Measurements from ENCODE around the gene ACLY. TPM values are rescaled to one million over a fixed set of nuclear protein-coding genes. Genes with fewer than 3 reads are reported as not detected.
A peak's percentile ranks its signal among the peaks of the same experiment; 100 is the strongest.

The ACLY gene
- total and polyA plus RNA-seq, 2 of the 13 experiments (the other 11 are each of a cell fraction or from before 2014, with no cell fraction given): 111 to 218 TPM

DNA sequence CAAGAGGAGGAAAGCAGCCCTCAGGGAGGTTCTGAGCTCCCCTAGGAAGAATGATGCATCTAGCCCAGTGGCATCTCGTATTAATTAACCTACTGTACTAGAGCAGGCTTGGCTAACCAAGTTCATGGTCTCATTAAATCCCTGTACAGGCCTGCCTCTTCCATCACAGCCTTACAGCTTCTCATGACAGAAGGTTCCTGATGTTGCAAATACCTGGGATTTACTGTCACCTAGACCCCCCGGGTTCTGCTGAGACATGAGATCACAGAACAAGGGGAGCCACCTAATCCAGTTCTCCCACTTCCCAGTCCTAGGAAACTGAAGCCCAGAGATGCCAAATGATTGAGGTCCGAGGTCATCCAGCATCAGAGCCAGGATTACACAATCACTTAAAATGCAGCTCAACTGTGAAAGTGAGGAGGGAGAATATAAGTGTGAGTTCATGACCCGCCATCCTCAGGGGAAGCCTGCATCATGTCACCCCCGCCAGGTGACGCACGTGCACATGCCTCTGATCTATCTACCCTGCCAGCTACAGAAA is 23.9 kb downstream of the ACLY start:
- Histone ChIP-seq H4K20me1 (ENCODE audit: insufficient read depth, low read length) (no peaks in the 10 kb centered on the region), H3K36me3 (replicated peaks in 1 of 2; ENCODE audit: control insufficient read depth in 1 of 2, insufficient read depth in 2 of 2, low read length in 2 of 2) (peaks cover 47 to 81% of the 10 kb centered on the region in 2 experiments), H3K4me1 (ENCODE audit: insufficient read depth, low read length) (peaks cover 25% of the 10 kb centered on the region), H3K9me3 (ENCODE audit: low read length) (no peaks in the 10 kb centered on the region), H2AFZ (ENCODE audit: low read length) (no peak overlapping the region), H3K4me3 (replicated peaks in 1 of 3; ENCODE audit: insufficient read depth in 1 of 3, low read depth in 2 of 3, low read length in 3 of 3) (no peak overlapping the region), H3K9ac (ENCODE audit: insufficient read depth, low read depth, low read length) (no peak overlapping the region), H3K27ac (ENCODE audit: extremely low read length, insufficient read depth, low read length) (no peak overlapping the region), H3K27me3 (ENCODE audit: control insufficient read depth in 1 of 2, insufficient read depth in 2 of 2, low read length in 2 of 2) (no peaks in the 10 kb centered on the region), H3K4me2 (ENCODE audit: low read depth, low read length) (no peak overlapping the region), H3K79me2 (ENCODE audit: insufficient read depth, low read length) (no peaks in the 10 kb centered on the region)
- CTCF ChIA-PET (ENCODE audit: low intra/inter-chr PET ratio, low total read pairs): interaction anchor here (0.6 kb wide), 1 partner anchor 1361 kb away, joined by 3 read pairs; no protein-coding TSS in a partner anchor
- no TSS peak for BruUV-seq (replicated peaks)
- FAIRE-seq (peak; percentile 42), ATAC-seq (no peak), DNase-seq (ENCODE audit: low spot score) (no peak)
- POLR2A ChIA-PET: interaction anchor here (0.6 to 2.8 kb wide), 7 partner anchors 13 to 863 kb away, joined by 3 to 16 read pairs (median 4); partner anchors contain the start of genes ACLY, CNP, KLHL11 and ODAD4
- in situ Hi-C loops (cut with HindIII; ENCODE audit: extremely low pct_ligation_motif_present, low pct_unique_long_range_greater_than_20kb) (no loop called here), intact Hi-C loops (cut with micrococcal nuclease; ENCODE audit: unreplicated experiment) (no loop called here)
- WGBS (ENCODE audit: low lambda C conversion rate): 77% methylated on average over 7 of the region's 7 CpGs
- TF ChIP-seq, protein P1, sequence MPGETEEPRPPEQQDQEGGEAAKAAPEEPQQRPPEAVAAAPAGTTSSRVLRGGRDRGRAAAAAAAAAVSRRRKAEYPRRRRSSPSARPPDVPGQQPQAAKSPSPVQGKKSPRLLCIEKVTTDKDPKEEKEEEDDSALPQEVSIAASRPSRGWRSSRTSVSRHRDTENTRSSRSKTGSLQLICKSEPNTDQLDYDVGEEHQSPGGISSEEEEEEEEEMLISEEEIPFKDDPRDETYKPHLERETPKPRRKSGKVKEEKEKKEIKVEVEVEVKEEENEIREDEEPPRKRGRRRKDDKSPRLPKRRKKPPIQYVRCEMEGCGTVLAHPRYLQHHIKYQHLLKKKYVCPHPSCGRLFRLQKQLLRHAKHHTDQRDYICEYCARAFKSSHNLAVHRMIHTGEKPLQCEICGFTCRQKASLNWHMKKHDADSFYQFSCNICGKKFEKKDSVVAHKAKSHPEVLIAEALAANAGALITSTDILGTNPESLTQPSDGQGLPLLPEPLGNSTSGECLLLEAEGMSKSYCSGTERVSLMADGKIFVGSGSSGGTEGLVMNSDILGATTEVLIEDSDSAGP (CRISPR knock-in tag; IDR thresholded peaks at IDR 0.05; ENCODE audit: borderline replicate concordance): no peak
- TF ChIP-seq, protein P2, sequence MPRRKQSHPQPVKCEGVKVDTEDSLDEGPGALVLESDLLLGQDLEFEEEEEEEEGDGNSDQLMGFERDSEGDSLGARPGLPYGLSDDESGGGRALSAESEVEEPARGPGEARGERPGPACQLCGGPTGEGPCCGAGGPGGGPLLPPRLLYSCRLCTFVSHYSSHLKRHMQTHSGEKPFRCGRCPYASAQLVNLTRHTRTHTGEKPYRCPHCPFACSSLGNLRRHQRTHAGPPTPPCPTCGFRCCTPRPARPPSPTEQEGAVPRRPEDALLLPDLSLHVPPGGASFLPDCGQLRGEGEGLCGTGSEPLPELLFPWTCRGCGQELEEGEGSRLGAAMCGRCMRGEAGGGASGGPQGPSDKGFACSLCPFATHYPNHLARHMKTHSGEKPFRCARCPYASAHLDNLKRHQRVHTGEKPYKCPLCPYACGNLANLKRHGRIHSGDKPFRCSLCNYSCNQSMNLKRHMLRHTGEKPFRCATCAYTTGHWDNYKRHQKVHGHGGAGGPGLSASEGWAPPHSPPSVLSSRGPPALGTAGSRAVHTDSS (CRISPR knock-in tag; conservative IDR thresholded peaks at IDR 0.05): no peak
- TF ChIP-seq, protein P3, sequence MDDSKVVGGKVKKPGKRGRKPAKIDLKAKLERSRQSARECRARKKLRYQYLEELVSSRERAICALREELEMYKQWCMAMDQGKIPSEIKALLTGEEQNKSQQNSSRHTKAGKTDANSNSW (CRISPR knock-in tag; IDR thresholded peaks at IDR 0.05; ENCODE audit: borderline replicate concordance): no peak
- TF ChIP-seq PCBP1 (IDR thresholded peaks at IDR 0.05; ENCODE audit: borderline replicate concordance, low read depth, low read length) (no peak), ZNF792 (CRISPR knock-in tag; IDR thresholded peaks at IDR 0.05) (no peak), ARID2 (CRISPR knock-in tag; IDR thresholded peaks at IDR 0.05; ENCODE audit: borderline replicate concordance) (no peak), DMAP1 (CRISPR knock-in tag; IDR thresholded peaks at IDR 0.05) (no peak), RAD51 (IDR thresholded peaks at IDR 0.05; ENCODE audit: borderline replicate concordance) (no peak), CEBPG (CRISPR knock-in tag; IDR thresholded peaks at IDR 0.05) (peak; percentile 68; the same call in 1 of the 2 replicates), CEBPB (IDR thresholded peaks at IDR 0.05; ENCODE audit: borderline replicate concordance, low read depth, low read length) (peak; percentile 89), ZNF713 (CRISPR knock-in tag; IDR thresholded peaks at IDR 0.05) (no peak)
- TF ChIP-seq, protein P4, sequence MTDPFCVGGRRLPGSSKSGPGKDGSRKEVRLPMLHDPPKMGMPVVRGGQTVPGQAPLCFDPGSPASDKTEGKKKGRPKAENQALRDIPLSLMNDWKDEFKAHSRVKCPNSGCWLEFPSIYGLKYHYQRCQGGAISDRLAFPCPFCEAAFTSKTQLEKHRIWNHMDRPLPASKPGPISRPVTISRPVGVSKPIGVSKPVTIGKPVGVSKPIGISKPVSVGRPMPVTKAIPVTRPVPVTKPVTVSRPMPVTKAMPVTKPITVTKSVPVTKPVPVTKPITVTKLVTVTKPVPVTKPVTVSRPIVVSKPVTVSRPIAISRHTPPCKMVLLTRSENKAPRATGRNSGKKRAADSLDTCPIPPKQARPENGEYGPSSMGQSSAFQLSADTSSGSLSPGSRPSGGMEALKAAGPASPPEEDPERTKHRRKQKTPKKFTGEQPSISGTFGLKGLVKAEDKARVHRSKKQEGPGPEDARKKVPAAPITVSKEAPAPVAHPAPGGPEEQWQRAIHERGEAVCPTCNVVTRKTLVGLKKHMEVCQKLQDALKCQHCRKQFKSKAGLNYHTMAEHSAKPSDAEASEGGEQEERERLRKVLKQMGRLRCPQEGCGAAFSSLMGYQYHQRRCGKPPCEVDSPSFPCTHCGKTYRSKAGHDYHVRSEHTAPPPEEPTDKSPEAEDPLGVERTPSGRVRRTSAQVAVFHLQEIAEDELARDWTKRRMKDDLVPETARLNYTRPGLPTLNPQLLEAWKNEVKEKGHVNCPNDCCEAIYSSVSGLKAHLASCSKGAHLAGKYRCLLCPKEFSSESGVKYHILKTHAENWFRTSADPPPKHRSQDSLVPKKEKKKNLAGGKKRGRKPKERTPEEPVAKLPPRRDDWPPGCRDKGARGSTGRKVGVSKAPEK (CRISPR knock-in tag; IDR thresholded peaks at IDR 0.05; ENCODE audit: borderline replicate concordance): no peak
- TF ChIP-seq, protein P5, sequence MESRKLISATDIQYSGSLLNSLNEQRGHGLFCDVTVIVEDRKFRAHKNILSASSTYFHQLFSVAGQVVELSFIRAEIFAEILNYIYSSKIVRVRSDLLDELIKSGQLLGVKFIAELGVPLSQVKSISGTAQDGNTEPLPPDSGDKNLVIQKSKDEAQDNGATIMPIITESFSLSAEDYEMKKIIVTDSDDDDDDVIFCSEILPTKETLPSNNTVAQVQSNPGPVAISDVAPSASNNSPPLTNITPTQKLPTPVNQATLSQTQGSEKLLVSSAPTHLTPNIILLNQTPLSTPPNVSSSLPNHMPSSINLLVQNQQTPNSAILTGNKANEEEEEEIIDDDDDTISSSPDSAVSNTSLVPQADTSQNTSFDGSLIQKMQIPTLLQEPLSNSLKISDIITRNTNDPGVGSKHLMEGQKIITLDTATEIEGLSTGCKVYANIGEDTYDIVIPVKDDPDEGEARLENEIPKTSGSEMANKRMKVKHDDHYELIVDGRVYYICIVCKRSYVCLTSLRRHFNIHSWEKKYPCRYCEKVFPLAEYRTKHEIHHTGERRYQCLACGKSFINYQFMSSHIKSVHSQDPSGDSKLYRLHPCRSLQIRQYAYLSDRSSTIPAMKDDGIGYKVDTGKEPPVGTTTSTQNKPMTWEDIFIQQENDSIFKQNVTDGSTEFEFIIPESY (CRISPR knock-in tag; IDR thresholded peaks at IDR 0.05): peak; percentile 87; the same call in 1 of the 2 replicates
- TF ChIP-seq, protein P6, sequence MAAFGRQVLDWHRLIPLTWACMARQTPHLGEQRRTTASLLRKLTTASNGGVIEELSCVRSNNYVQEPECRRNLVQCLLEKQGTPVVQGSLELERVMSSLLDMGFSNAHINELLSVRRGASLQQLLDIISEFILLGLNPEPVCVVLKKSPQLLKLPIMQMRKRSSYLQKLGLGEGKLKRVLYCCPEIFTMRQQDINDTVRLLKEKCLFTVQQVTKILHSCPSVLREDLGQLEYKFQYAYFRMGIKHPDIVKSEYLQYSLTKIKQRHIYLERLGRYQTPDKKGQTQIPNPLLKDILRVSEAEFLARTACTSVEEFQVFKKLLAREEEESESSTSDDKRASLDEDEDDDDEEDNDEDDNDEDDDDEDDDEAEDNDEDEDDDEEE (CRISPR knock-in tag; IDR thresholded peaks at IDR 0.05): no peak

Data from HepG2 (cell line).